ENCODE measurements around the gene AHCYL2.
"Not testable (repeated sequence)": the region's sequence is repeated elsewhere in the genome, so short reads cannot be mapped to it uniquely, and the experiment has no call there.

DNA sequence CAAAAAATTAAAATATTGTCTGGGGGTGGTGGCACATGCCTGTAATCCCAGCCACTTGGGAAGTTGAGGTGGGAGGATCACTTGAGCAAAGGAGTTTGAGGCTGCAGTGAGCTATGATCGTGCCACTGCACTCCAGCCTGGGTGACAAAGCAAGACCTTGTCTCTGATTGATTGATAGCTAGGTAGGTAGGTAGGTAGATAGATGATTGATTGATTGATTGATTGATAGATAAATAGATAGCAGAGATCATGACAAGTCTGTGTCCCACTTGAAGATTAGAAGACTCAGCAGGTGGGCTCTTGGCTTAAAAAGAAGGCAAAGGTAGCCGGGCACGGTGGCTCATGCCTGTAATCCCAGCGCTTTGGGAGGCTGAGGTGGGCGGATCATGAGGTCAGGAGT is 27.8 kb downstream of the AHCYL2 start:
- TF ChIP-seq, protein P1, sequence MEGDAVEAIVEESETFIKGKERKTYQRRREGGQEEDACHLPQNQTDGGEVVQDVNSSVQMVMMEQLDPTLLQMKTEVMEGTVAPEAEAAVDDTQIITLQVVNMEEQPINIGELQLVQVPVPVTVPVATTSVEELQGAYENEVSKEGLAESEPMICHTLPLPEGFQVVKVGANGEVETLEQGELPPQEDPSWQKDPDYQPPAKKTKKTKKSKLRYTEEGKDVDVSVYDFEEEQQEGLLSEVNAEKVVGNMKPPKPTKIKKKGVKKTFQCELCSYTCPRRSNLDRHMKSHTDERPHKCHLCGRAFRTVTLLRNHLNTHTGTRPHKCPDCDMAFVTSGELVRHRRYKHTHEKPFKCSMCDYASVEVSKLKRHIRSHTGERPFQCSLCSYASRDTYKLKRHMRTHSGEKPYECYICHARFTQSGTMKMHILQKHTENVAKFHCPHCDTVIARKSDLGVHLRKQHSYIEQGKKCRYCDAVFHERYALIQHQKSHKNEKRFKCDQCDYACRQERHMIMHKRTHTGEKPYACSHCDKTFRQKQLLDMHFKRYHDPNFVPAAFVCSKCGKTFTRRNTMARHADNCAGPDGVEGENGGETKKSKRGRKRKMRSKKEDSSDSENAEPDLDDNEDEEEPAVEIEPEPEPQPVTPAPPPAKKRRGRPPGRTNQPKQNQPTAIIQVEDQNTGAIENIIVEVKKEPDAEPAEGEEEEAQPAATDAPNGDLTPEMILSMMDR (conservative IDR thresholded peaks at IDR 0.05; ENCODE audit: low read length): not testable (repeated sequence)
- not testable (repeated sequence) for TF ChIP-seq EZH2phosphoT487 (IDR thresholded peaks at IDR 0.05; ENCODE audit: borderline replicate concordance)

All from Loucy (cell line).